ENCODE data around the gene CACNA1G.

DNA sequence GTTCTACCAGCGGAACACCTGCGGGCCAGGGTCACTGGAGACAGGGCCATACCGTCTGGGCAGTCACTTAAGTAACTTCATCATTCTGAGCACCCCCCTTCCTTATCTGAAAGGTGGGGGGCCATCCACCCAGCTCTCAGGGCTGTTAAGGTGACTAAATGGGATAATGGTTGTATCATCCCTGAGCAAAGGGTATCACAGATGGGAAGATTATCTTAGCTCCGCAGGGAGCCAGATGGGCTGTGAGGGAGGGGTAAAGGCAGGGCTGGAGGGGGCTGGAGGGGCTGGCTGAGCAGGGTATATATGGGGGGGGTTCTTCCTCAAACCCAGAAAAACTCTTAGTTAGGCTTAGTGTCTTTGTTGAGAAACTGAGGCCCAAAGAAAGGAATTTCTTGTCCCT lies 2.9 kb upstream of the CACNA1G start:
- TF ChIP-seq CTCF (IDR thresholded peaks at IDR 0.05 in 8 of 11, conservative IDR thresholded peaks at IDR 0.05 in 3 of 11) (no peak), POLR2A (IDR thresholded peaks at IDR 0.05) (no peak)

Measured in spleen (tissue), 7 donors.